ENCODE results near the gene RIPPLY2.
"Not testable (repeated sequence)": the region's sequence is repeated elsewhere in the genome, so short reads cannot be mapped to it uniquely, and the experiment has no call there.

The RIPPLY2 gene, protein sequence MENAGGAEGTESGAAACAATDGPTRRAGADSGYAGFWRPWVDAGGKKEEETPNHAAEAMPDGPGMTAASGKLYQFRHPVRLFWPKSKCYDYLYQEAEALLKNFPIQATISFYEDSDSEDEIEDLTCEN

DNA sequence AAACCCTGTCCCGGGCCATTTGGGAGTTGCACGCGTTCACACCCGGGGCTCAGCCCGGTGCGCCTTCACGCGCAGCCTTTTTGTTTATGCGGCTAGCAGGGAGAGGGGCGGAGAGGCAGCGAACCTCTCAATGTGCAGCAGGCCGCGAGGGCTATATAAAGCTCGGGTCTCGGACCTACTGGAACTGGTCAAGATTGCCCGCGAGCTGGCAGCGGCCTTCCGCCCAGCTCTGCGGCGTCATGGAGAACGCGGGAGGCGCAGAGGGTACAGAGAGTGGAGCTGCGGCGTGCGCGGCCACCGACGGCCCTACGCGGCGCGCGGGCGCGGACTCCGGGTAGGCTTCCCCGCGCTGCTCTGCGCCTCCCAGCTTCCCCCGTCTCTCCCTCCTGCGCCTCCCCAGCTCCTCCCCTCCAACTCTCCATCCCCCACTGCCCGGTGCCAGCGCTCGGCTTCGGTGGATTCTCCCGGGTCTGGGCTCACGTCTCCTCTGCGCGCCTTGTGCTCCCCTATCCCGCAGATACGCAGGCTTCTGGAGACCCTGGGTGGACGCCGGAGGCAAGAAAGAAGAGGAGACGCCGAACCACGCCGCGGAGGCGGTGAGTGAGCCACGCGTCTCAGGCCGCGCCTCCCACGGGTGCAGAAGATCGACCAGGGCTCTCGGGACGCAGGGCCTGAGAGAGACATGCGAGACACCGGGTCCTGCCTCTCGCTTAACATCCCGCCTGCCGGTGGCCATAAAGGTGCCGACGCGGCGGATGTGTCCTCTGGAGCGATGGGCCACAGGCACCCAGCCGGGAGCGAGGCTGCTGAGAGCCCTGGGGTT lies at the start of gene RIPPLY2:
RIPPLY2 (plus strand) TSS at position 183 of the 823 bp plus-strand sequence; CDS start at position 240, 57 bp downstream.
- DNase-seq (ENCODE audit: low read depth) = no peak

DNA sequence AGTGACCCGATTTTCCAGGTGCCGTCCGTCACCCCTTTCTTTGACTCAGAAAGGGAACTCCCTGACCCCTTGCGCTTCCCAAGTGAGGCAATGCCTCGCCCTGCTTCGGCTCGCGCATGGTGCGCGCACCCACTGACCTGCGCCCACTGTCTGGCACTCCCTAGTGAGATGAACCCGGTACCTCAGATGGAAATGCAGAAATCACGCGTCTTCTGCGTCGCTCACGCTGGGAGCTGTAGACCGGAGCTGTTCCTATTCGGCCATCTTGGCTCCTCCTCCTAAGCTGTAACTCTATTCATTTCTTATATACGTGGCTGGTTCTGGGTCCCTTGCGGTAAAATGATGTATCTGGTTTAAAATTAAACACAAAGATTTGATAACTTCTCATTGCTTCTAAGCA lies 49.7 kb upstream of the RIPPLY2 start:
- not testable (repeated sequence) for DNase-seq (ENCODE audit: low read depth)

DNA sequence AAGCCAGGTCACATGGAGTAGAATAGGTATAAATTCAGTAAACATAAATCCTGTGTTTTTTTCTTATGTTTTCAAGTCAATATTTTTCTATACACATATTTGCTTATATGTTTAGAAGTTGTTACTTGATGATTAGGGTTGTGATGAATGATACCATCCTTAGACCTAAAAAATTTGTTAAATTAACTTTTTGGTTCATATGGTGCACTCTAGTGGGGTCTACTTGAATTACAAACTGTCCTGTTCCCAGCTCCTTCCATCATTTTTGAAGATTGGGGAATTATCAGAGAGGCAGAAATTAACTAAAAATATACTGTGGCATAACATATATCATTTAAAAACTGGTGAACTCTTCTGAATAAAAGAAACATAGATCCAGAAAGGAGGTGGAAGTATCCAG lies 48.3 kb upstream of the RIPPLY2 start:
- no peak for DNase-seq (ENCODE audit: low read depth)

- no peak for DNase-seq (ENCODE audit: low read depth)
These were observed 45.2 kb upstream of the RIPPLY2 start for GRCh38 chr6:83808005-83808404.

- DNase-seq (ENCODE audit: low read depth) = no peak
These were observed 44.2 kb upstream of the RIPPLY2 start for GRCh38 chr6:83808926-83809325.

- no peak for DNase-seq (ENCODE audit: low read depth)
These were observed 40.6 kb upstream of the RIPPLY2 start for GRCh38 chr6:83812595-83812994.

DNA sequence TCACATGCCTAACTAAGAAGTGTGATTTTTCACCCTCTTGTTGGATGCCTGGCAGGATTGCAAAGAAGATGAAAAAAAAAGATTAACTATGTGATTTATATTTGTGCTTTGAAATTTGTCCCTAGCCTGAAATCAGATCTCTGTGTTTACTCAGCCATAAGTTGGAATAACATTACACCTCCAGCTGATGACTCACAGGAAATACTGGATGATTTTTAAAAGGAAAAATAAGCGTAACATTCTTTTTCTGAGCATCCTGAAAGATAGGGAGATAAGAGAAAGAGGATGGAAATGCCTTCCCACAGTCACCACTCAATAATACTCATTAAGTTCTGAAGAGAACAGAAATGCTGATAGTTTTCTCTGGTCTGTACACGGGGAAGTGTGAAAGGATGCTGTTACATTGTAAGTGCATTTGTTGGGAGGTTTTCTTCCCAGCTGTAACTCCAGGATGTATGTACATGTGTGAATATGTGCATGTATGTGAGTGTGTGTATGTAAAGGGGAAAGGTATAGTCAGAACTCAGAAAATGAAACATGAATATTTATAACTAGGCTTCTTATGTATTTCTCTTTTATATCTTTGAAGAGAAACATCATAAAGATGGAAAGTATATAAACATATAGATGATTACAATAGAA lies 37.4 kb upstream of the RIPPLY2 start:
- no peak for DNase-seq (ENCODE audit: low read depth)

DNA sequence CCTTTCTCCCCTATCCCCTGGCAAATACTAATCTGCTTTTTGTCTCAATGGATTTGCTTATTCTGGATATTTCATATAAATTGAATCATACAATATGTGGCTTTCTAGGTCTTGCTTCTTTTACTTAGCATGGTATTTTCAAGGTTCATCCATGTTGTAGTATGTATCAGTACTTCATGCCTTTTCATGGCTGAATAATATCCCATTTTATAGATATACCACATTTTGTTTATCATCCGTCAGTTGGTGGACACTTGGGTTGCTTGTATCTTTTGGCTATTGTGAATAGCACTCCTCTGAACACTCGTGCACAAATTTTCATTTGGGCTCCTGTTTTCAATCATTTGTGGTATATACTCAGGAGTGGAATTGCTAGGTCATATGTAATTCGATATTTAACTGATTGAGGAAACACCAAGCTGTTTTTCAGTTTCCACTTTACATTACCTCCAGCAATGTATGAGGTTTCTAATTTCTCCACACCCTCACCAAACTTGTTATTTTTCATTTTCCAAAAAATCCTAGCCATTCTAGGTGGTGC lies 30.5 kb upstream of the RIPPLY2 start:
- no peak for DNase-seq (ENCODE audit: low read depth)

GRCh38 chr6:83824388-83824801 lies 28.8 kb upstream of the RIPPLY2 start:
- DNase-seq (ENCODE audit: low read depth) = no peak

- no peak for DNase-seq (ENCODE audit: low read depth)
These were observed 28.3 kb upstream of the RIPPLY2 start for GRCh38 chr6:83824831-83825230.

DNA sequence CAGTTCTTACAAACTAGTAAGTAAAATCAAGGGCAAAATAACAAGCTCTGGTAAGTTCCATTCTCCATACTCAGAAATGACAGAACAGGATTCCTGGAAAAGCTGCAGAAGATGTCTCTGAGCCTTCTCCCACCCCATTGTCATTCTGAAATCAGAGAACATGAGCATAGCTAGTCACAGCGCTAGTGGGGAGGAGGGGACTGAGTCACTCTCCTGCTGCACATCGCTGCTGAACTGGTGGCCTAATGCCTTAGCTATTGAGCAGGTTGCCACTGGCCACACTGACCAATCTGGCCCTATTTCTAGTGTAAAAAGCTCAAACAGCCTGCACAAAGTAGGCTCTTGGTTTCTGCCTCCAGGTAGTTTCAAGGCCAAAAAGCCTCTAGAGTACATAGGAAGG lies 26.1 kb upstream of the RIPPLY2 start:
- DNase-seq (ENCODE audit: low read depth) = no peak

DNA sequence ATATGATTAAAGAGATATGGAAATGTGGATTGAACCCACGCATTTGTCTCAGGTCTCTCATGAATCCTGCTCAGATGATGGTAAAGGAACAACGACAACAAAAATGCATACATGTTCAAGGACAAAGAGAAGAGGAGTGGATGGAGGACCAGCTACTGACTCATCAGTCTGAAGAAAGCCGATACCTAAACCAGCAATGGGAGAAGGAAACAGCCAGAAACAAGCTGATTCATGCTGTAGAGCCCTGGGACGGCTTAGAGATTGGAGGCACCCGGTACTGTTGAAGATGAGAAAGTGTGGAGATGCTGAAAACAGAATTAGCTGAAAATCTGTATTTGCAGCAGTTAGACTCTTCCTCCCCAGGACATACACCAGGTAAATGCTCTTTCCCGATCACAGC lies 14.4 kb upstream of the RIPPLY2 start:
- no peak for DNase-seq (ENCODE audit: low read depth)

GRCh38 chr6:83844170-83844569 lies 9.0 kb upstream of the RIPPLY2 start:
- DNase-seq (ENCODE audit: low read depth) = no peak

GRCh38 chr6:83846291-83846690 lies 6.9 kb upstream of the RIPPLY2 start:
- DNase-seq (ENCODE audit: low read depth) = no peak

- DNase-seq (ENCODE audit: low read depth) = no peak
These were observed 6.0 kb upstream of the RIPPLY2 start for GRCh38 chr6:83847179-83847578.

DNA sequence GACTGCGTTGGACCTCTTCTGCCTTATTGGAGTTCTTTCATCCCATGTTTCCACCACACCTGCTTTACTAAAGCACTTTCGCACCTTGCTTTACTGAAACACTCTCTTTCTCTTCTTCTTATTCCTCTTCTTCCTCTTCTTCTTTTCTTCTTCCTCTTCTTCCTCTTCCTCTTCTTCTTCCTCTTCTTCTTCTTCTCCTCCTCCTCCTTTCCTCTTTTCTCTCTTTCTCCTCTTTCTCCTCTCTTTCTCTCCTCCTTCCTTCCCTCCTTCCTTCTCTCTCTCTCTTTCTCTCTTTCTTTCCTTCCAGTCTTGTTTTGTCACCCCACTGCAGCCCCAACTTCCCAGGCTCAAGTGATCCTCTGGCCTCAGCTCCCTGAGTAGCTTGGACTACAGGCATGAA lies 4.0 kb upstream of the RIPPLY2 start:
- DNase-seq (ENCODE audit: low read depth) = no peak

DNA sequence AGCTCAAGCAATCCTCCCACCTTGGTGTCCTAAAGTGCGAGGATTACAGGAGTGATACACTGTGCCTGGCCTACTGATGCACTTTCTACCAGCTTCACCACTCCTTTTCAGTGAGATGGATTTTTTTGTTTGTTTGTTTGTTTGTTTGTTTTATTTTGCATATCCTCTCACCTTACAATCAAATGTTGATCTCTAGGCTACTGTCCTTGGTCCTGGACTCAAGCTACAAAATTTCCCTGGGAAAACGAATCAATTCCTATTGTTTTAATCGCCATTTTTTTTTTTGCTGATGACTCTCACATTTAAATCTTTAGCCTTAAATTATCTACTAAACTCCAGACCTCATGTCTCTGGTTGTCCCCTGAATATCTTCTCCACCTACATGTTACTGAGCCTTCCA lies 3.5 kb upstream of the RIPPLY2 start:
- DNase-seq (ENCODE audit: low read depth) = no peak

- no peak for DNase-seq (ENCODE audit: low read depth)
These were observed 507 bp upstream of the RIPPLY2 start for GRCh38 chr6:83852528-83853177.

- no peak for DNase-seq (ENCODE audit: low read depth)
These were observed 891 bp downstream of the RIPPLY2 start for GRCh38 chr6:83854001-83854501.

DNA sequence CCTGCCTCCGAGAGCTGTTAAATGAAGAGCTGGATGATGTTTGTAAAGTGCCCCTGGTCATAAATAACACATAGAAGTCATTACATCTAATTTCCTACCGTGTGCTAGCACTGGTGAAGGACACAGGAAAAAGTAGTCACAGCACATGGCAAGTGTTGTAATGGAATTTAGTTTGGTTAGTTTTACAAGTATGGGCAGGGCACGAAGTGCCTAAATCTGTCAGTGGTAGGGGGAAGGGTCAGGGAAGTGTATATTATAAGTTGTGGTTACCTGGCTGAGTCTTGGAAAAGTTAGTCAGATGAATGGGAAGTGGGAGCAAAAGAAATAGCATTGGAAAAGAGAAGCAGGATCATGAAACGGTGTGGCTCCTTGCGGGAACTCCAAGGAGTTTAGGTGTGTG lies 1.6 kb downstream of the RIPPLY2 start:
- DNase-seq (ENCODE audit: low read depth) = no peak

DNA sequence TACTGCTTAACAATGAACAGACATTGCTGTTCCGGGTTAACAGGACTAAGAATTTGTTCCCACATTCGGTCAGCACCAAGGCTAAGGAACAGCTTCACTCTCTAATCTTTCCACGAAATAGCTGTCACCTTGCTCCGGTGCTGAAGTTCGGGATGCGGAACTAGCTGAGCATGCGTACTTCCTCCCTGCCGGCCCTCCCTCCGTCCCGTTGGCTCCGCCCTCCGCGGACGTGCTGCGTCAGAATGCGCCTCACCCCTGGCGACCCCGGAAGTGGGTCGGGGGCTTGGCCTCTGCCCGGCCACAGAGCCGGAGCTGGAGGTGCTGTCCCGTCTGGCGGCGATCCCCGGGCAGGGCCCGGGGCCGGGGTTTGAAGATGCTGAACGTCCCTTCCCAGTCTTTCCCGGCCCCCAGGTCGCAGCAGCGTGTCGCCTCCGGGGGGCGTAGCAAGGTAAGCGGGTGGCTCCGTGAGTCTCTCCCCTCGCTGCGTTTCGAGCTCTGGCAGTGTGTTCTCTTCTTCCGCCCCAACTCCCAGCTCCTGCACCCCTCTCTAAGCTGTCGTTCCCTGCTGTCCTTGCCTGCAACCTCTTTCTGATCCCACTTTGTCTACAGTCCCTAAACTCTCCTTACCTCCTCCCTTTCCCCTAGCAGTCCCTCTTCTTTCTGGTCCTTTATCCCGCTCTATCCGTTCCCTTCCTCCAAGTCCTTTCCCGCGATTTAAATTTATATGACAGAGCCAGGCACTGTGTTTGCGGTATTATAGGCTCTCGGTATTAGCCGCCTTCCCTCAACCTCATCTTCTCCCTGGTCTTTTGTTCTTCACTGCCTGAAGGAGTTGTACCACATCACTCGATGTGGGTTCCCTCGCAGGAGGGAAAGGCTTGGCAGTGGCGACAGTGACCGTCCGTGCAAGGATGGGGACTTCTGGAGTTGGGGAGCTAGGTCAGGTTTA lies 6.5 kb downstream of the RIPPLY2 start, which contains the start of gene CYB5R4:
CYB5R4 (plus strand) TSS at position 280 of the 949 bp plus-strand sequence; CDS start at position 374, 94 bp downstream.
- DNase-seq (ENCODE audit: low read depth) = peak; percentile 87
